Trophoblast cell (in vitro differentiated cells and primary cell): ENCODE measurements around the gene NDUFA7.
"Not testable (repeated sequence)": the region's sequence is repeated elsewhere in the genome, so short reads cannot be mapped to it uniquely, and the experiment has no call there.

Experiments
- DNase-seq, 2 donors: peaks; one replicate each; pipeline ENCODE4 v3.0.0-alpha.2; 2016
- H2AFZ ChIP-seq: 2 replicates; pipeline ENCODE4 v1.6.1; 2013; ENCODE audit warnings: low read length, moderate library complexity, mild to moderate bottlenecking; ENCODE audit not compliant: insufficient read depth, poor library complexity
- H2AK5ac ChIP-seq: 2 replicates; pipeline ENCODE4 v1.6.1; 2013; ENCODE audit warnings: mild to moderate bottlenecking, low read length
- H2BK120ac ChIP-seq: 2 replicates; pipeline ENCODE4 v1.6.1; 2013; ENCODE audit warnings: low read length, mild to moderate bottlenecking, moderate library complexity; ENCODE audit not compliant: insufficient read depth, poor library complexity
- H2BK12ac ChIP-seq: 2 replicates; pipeline ENCODE4 v1.6.1; 2013; ENCODE audit warnings: mild to moderate bottlenecking, low read length, moderate library complexity
- H2BK5ac ChIP-seq: 2 replicates; pipeline ENCODE4 v1.6.1; 2013; ENCODE audit warnings: low read length, low read depth, moderate library complexity, mild to moderate bottlenecking; ENCODE audit not compliant: poor library complexity
- H3K14ac ChIP-seq: 2 replicates; pipeline ENCODE4 v1.6.1; 2013; ENCODE audit warnings: mild to moderate bottlenecking, low read length
- H3K18ac ChIP-seq: 2 replicates; pipeline ENCODE4 v1.6.1; 2013; ENCODE audit warnings: mild to moderate bottlenecking, low read length
- H3K23ac ChIP-seq: 2 replicates; pipeline ENCODE4 v1.6.1; 2013; ENCODE audit warnings: low read length
- H3K27ac ChIP-seq: 2 replicates; pipeline ENCODE4 v1.5.1; 2013; ENCODE audit warnings: low read depth, mild to moderate bottlenecking, inconsistent platforms, low read length, moderate library complexity
- H3K27me3 ChIP-seq: 2 replicates; pipeline ENCODE4 v1.6.1; 2013; ENCODE audit warnings: inconsistent platforms, mild to moderate bottlenecking, low read length, moderate library complexity; ENCODE audit not compliant: insufficient read depth
- H3K36me3 ChIP-seq, 2 experiments: 1 replicate in 1 of 2; 2 replicates in 1 of 2; pipeline ENCODE4 v1.6.1; 2013; ENCODE audit warnings: low read length in 2 of 2, mild to moderate bottlenecking in 2 of 2, moderate library complexity in 1 of 2; ENCODE audit not compliant: insufficient read depth in 2 of 2, control insufficient read depth in 1 of 2
- H3K4ac ChIP-seq: 2 replicates; pipeline ENCODE4 v1.6.1; 2013; ENCODE audit warnings: low read depth, mild to moderate bottlenecking, low read length, moderate library complexity
- H3K4me1 ChIP-seq, 2 experiments: 1 replicate in 1 of 2; 2 replicates in 1 of 2; pipeline ENCODE4 v1.6.1; 2013; ENCODE audit warnings: low read length in 2 of 2, mild to moderate bottlenecking in 2 of 2, moderate library complexity in 1 of 2; ENCODE audit not compliant: insufficient read depth in 2 of 2, control insufficient read depth in 1 of 2
- H3K4me2 ChIP-seq: 2 replicates; pipeline ENCODE4 v1.6.1; 2013; ENCODE audit warnings: inconsistent platforms, mild to moderate bottlenecking, low read length, moderate library complexity
- H3K4me3 ChIP-seq: 2 replicates; pipeline ENCODE4 v1.5.1; 2013; ENCODE audit warnings: mild to moderate bottlenecking, low read depth, low read length, inconsistent platforms
- H3K79me1 ChIP-seq: one replicate; pipeline ENCODE4 v1.6.1; 2013; ENCODE audit warnings: low read length
- H3K79me2 ChIP-seq: 2 replicates; pipeline ENCODE4 v1.6.1; 2013; ENCODE audit warnings: low read length, mild to moderate bottlenecking; ENCODE audit not compliant: control insufficient read depth, insufficient read depth, poor library complexity
- H3K9ac ChIP-seq: 2 replicates; pipeline ENCODE4 v1.6.1; 2013; ENCODE audit warnings: mild to moderate bottlenecking, low read length
- H3K9me3 ChIP-seq: 2 replicates; pipeline ENCODE4 v1.6.1; 2013; ENCODE audit warnings: low read depth, mild to moderate bottlenecking, control low read depth, inconsistent platforms, low read length; ENCODE audit not compliant: insufficient read depth
- H4K12ac ChIP-seq: 2 replicates; pipeline ENCODE4 v1.6.1; 2013; ENCODE audit warnings: low read depth, mild to moderate bottlenecking, low read length, moderate library complexity
- H4K8ac ChIP-seq: 2 replicates; pipeline ENCODE4 v1.6.1; 2013; ENCODE audit warnings: low read depth, mild to moderate bottlenecking, low read length, moderate library complexity
- H4K91ac ChIP-seq: one replicate; pipeline ENCODE4 v1.6.1; 2013; ENCODE audit warnings: low read depth, mild to moderate bottlenecking, low read length, moderate library complexity
- WGBS: extraction: QIAGEN DNeasy Blood & Tissue Kit; methylation state at CpG from one replicate; pipeline ENCODE4 v1.1.7; 2013; ENCODE audit warnings: missing lambda C conversion rate; ENCODE audit not compliant: insufficient read length, insufficient coverage; ENCODE audit errors: extremely low coverage; 5-methylcytosine and 5-hydroxymethylcytosine counted together

NDUFA7 gene

GRCh38 chr19:8269724-8270123 is 51.5 kb downstream of the NDUFA7 start:
- Histone ChIP-seq H4K8ac (no peak overlapping the region), H3K79me1 (no peaks in the 10 kb centered on the region), H3K4me3 (no peak overlapping the region), H3K14ac (no peak overlapping the region), H3K79me2 (no peaks in the 10 kb centered on the region), H2BK12ac (no peak overlapping the region), H2AFZ (no peak overlapping the region), H3K23ac (no peak overlapping the region), H4K12ac (no peak overlapping the region), H3K4ac (no peak overlapping the region), H3K9ac (no peak overlapping the region), H3K27me3 (no peaks in the 10 kb centered on the region), H2AK5ac (no peak overlapping the region), H4K91ac (no peak overlapping the region), H3K4me1 (no peaks in the 10 kb centered on the region), H3K27ac (no peak overlapping the region), H2BK5ac (no peak overlapping the region), H3K36me3 (no peaks in the 10 kb centered on the region), H3K4me2 (no peak overlapping the region), H3K9me3 (no peaks in the 10 kb centered on the region), H3K18ac (no peak overlapping the region), H2BK120ac (no peak overlapping the region)
- DNase-seq: no peak
- no CpG with 5 or more reads among the region's 3 CpGs for WGBS

DNA sequence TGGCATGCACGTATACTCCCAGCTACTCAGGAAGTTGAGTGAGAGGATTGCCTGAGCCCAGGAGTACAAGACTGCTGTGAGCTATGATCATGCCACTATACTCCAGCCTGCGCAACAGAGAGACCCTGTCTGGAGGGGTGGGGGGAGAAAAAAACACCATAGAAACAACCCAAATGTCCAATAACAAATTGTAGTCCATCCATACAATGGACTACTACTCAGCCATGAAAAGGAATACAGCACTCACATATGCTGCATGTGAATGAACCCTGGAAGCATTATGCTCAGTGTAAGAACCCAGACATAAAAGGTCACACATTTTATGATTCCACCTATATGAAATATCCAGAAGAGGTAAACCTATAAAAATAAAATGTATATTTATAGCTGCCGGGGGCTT is 55.3 kb downstream of the NDUFA7 start:
- WGBS: no CpG with 5 or more reads among the region's 3 CpGs
- Histone ChIP-seq H2BK12ac (no peak overlapping the region), H3K18ac (no peak overlapping the region), H3K79me2 (no peaks in the 10 kb centered on the region), H3K4ac (no peak overlapping the region), H3K9me3 (no peaks in the 10 kb centered on the region), H3K14ac (no peak overlapping the region), H3K36me3 (no peaks in the 10 kb centered on the region), H4K91ac (no peak overlapping the region), H3K27ac (no peak overlapping the region), H3K79me1 (no peaks in the 10 kb centered on the region), H4K12ac (no peak overlapping the region), H2BK5ac (no peak overlapping the region), H3K4me2 (no peak overlapping the region), H2AFZ (no peak overlapping the region), H2AK5ac (no peak overlapping the region), H3K4me3 (no peak overlapping the region), H4K8ac (no peak overlapping the region), H3K9ac (no peak overlapping the region), H2BK120ac (no peak overlapping the region), H3K23ac (no peak overlapping the region), H3K4me1 (no peaks in the 10 kb centered on the region), H3K27me3 (no peaks in the 10 kb centered on the region)
- no peak for DNase-seq

DNA sequence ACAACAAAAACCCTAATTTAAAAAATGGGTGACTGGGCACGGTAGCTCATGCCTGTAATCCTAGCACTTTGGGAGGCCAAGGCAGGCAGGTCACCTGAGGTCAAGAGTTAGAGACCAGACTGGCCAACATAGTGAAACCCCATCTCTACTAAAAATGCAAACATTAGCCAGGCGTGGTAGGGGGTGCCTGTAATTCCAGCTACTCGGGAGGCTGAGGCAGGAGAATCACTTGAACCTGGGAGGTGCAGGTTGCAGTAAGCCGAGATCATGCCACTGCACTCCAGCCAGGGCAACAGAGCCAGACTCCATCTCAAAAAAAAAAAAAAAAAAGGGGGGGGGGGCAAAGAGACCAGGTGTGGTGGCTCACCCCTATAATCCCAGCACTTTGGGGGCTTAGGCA is 56.9 kb downstream of the NDUFA7 start:
- not testable (repeated sequence) for H3K4me3 ChIP-seq, H2AK5ac ChIP-seq, H3K4me1 ChIP-seq, H3K27me3 ChIP-seq, H3K4me2 ChIP-seq, H4K91ac ChIP-seq, H2BK12ac ChIP-seq, H3K4ac ChIP-seq, H4K12ac ChIP-seq, H3K14ac ChIP-seq, H2BK5ac ChIP-seq, H3K27ac ChIP-seq, DNase-seq, H2BK120ac ChIP-seq, H3K18ac ChIP-seq, H3K23ac ChIP-seq, H3K79me2 ChIP-seq, H3K79me1 ChIP-seq, H4K8ac ChIP-seq, H3K9me3 ChIP-seq, H3K9ac ChIP-seq, H3K36me3 ChIP-seq, H2AFZ ChIP-seq
- WGBS: no CpG with 5 or more reads among the region's 4 CpGs

DNA sequence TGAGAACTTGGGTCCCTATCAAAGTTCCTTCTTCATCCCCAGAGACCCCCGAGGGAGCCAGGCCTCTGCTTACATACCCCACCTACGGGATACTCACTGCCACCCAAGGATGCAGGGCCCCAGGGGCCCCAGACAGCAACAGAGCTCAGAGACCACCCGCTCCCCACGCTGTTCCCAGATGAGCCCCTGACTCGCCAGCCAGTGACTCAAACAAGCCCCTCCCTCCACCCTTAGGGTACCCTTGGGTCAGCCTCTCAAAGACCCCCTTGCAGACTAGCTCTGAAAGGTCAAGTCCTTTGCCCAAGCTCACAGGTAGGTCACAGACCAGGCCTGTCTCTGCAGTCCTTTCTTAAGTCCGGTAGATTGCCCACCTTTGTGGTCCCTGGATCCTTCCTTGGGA is 58.7 kb downstream of the NDUFA7 start:
- Histone ChIP-seq H4K91ac (no peak overlapping the region), H2BK5ac (no peak overlapping the region), H3K4me3 (no peak overlapping the region), H3K4me2 (no peak overlapping the region), H3K79me1 (no peaks in the 10 kb centered on the region), H2AK5ac (no peak overlapping the region), H3K36me3 (no peaks in the 10 kb centered on the region), H3K4ac (no peak overlapping the region), H3K4me1 (no peaks in the 10 kb centered on the region), H3K14ac (no peak overlapping the region), H3K79me2 (no peaks in the 10 kb centered on the region), H3K27me3 (no peaks in the 10 kb centered on the region), H2AFZ (no peak overlapping the region), H3K23ac (no peak overlapping the region), H4K8ac (no peak overlapping the region), H2BK12ac (no peak overlapping the region), H3K27ac (no peak overlapping the region), H2BK120ac (no peak overlapping the region), H3K18ac (no peak overlapping the region), H3K9ac (no peak overlapping the region), H3K9me3 (no peaks in the 10 kb centered on the region), H4K12ac (no peak overlapping the region)
- no CpG with 5 or more reads among the region's 6 CpGs for WGBS
- DNase-seq: no peak
